Prostate gland (tissue), 2 donors: ENCODE data around the gene MYO1D.

Experiments
- POLR2A ChIP-seq: fragments of 450-650 bp; IDR thresholded peaks from one replicate; pipeline ENCODE4 v1.6.1; 2016; ENCODE audit warnings: antibody characterized with exemption, mild to moderate bottlenecking
- POLR2AphosphoS5 ChIP-seq: sonication (generic); formaldehyde crosslinking; IDR thresholded peaks from one replicate; pipeline ENCODE4 v1.6.1; 2017; ENCODE audit warnings: antibody characterized with exemption
- TF ChIP-seq, protein P1 (sequence below), 4 experiments: fragments of 200-600 bp in 2 of 4; fragments of 450-650 bp in 2 of 4; sonication (generic) in 2 of 4; IDR thresholded peaks; 1 replicate in 3 of 4; 2 replicates in 1 of 4; pipeline ENCODE4 v1.5.1; 2016 to 2019; ENCODE audit warnings: antibody characterized with exemption in 4 of 4, mild to moderate bottlenecking in 2 of 4, moderate library complexity in 2 of 4

DNA sequence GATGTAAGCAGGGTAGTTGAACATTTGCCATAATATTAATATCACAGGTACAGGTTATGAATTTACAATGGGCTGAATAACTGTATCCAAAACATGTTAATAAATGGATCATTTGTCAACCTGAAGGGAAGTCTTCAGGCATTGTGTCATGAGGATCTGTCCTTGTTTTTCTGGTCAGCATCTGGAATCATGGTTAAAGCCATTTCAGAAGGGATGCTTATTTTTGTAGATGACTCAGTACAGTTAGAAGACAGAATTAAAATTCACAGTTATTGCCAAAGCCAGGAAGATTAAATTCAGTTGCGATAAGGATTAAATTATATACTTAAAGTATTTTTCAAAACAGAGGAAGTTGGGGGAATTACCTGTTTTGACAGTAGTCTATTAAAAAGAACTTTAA, 424.6 kb downstream of the MYO1D start:
- TF ChIP-seq, protein P1, sequence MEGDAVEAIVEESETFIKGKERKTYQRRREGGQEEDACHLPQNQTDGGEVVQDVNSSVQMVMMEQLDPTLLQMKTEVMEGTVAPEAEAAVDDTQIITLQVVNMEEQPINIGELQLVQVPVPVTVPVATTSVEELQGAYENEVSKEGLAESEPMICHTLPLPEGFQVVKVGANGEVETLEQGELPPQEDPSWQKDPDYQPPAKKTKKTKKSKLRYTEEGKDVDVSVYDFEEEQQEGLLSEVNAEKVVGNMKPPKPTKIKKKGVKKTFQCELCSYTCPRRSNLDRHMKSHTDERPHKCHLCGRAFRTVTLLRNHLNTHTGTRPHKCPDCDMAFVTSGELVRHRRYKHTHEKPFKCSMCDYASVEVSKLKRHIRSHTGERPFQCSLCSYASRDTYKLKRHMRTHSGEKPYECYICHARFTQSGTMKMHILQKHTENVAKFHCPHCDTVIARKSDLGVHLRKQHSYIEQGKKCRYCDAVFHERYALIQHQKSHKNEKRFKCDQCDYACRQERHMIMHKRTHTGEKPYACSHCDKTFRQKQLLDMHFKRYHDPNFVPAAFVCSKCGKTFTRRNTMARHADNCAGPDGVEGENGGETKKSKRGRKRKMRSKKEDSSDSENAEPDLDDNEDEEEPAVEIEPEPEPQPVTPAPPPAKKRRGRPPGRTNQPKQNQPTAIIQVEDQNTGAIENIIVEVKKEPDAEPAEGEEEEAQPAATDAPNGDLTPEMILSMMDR (IDR thresholded peaks at IDR 0.05): no peak
- TF ChIP-seq POLR2AphosphoS5: no peak
- TF ChIP-seq POLR2A: no peak
